ENCODE results near the gene AASDHPPT.

The AASDHPPT gene

GRCh38 chr11:106030609-106031008, 46.9 kb upstream of the AASDHPPT start (continued):
- TF ChIP-seq ZBTB10 (tag by site-specific recombination; IDR thresholded peaks at IDR 0.05) (no peak), ZNF169 (tag by site-specific recombination; IDR thresholded peaks at IDR 0.05) (no peak), INSM2 (tag by site-specific recombination; IDR thresholded peaks at IDR 0.05) (no peak), ZNF518A (tag by site-specific recombination; conservative IDR thresholded peaks at IDR 0.05; ENCODE audit: low read depth) (no peak)

- TF ChIP-seq ZNF133 (tag by site-specific recombination; IDR thresholded peaks at IDR 0.05), result no peak
- TF ChIP-seq ZNF202 (tag by site-specific recombination; IDR thresholded peaks at IDR 0.05; ENCODE audit: borderline replicate concordance), result no peak
- TF ChIP-seq SETDB1 (IDR thresholded peaks at IDR 0.05; ENCODE audit: insufficient read length, low read length), result no peak
- TF ChIP-seq ZNF792 (tag by site-specific recombination; IDR thresholded peaks at IDR 0.05), result no peak
- TF ChIP-seq ZNF645 (tag by site-specific recombination; IDR thresholded peaks at IDR 0.05), result no peak
- no peak for TF ChIP-seq PATZ1 (tag by site-specific recombination; IDR thresholded peaks at IDR 0.05)
- TF ChIP-seq ZNF785 (tag by site-specific recombination; IDR thresholded peaks at IDR 0.05), result no peak
- TF ChIP-seq ZBTB6 (tag by site-specific recombination; IDR thresholded peaks at IDR 0.05), result no peak
- no peak for TF ChIP-seq CTCF (tag by site-specific recombination; IDR thresholded peaks at IDR 0.05)
- no peak for TF ChIP-seq ZFP37 (tag by site-specific recombination; IDR thresholded peaks at IDR 0.05)
- Histone ChIP-seq H3K4me3 (ENCODE audit: low read depth, low read length) (no peak overlapping the region), H3K4me1 (ENCODE audit: control insufficient read depth, insufficient read depth, low read length) (no peaks in the 10 kb centered on the region), H3K9me3 (ENCODE audit: control insufficient read depth, insufficient read depth, low read depth, low read length) (no peaks in the 10 kb centered on the region), H3K27ac (ENCODE audit: extremely low read depth, low read depth, low read length) (no peak overlapping the region), H3K36me3 (ENCODE audit: control insufficient read depth in 2 of 2, insufficient read depth in 1 of 2, low read length in 2 of 2) (no peaks in the 10 kb centered on the region)
- POLR2A ChIA-PET, result interaction anchor here (0.6 kb wide), 1 partner anchor 8 kb away, joined by 18 read pairs; no protein-coding TSS in a partner anchor
- CTCF ChIA-PET, result interaction anchor here (0.8 kb wide), 1 partner anchor 123 kb away, joined by 4 read pairs; no protein-coding TSS in a partner anchor
Observed at GRCh38 chr11:106031202-106031810, 46.2 kb upstream of the AASDHPPT start.
